Measurements from ENCODE around the gene LIME1.

GRCh38 chr20:63749597-63750508, 13.4 kb downstream of the LIME1 start:
- TF ChIP-seq CTCF (IDR thresholded peaks at IDR 0.05): no peak
- no peak for TF ChIP-seq EZH2 (IDR thresholded peaks at IDR 0.05)
- no peak for TF ChIP-seq EZH2phosphoT487 (IDR thresholded peaks at IDR 0.05)
